NB4 (cell line): ENCODE results near the gene SRC.

Experiments
- DNase-seq: peaks from one replicate; pipeline ENCODE4 v3.0.0; 2010; ENCODE audit warnings: low read depth
- H3K4me3 ChIP-seq: one replicate; pipeline ENCODE4 v1.5.1; 2011; ENCODE audit warnings: mild to moderate bottlenecking, low read depth, low read length, moderate library complexity
- CTCF ChIP-seq: IDR thresholded peaks from one replicate; pipeline ENCODE4 v1.5.1; 2012; ENCODE audit warnings: low read depth, low read length
- MAX ChIP-seq: IDR thresholded peaks from 2 replicates; pipeline ENCODE4 v1.6.1; 2011; ENCODE audit warnings: low read depth, low read length
- MYC ChIP-seq: IDR thresholded peaks from 2 replicates; pipeline ENCODE4 v1.6.1; 2011; ENCODE audit warnings: low read depth, low read length
- POLR2A ChIP-seq: IDR thresholded peaks from 2 replicates; pipeline ENCODE4 v1.6.1; 2011; ENCODE audit warnings: mild to moderate bottlenecking; ENCODE audit not compliant: insufficient read length; ENCODE audit errors: extremely low read depth

Gene SRC

GRCh38 chr20:37326666-37327065 lies 19.3 kb upstream of the SRC start:
- H3K4me3 ChIP-seq, result no peak overlapping the region
- DNase-seq, result no peak
- TF ChIP-seq CTCF, result no peak
- TF ChIP-seq MAX, result no peak
- no peak for TF ChIP-seq MYC
- TF ChIP-seq POLR2A, result no peak

GRCh38 chr20:37327748-37328147 lies 18.2 kb upstream of the SRC start:
- no peak overlapping the region for H3K4me3 ChIP-seq
- TF ChIP-seq MYC (no peak), MAX (no peak), CTCF (no peak), POLR2A (no peak)
- DNase-seq, result no peak

GRCh38 chr20:37328149-37328945 lies 17.6 kb upstream of the SRC start:
- TF ChIP-seq MAX (no peak), MYC (no peak), POLR2A (no peak), CTCF (no peak)
- DNase-seq, result no peak
- no peak overlapping the region for H3K4me3 ChIP-seq

- H3K4me3 ChIP-seq, result no peak overlapping the region
- TF ChIP-seq POLR2A, result no peak
- no peak for TF ChIP-seq CTCF
- no peak for TF ChIP-seq MYC
- no peak for DNase-seq
These were observed 16.3 kb upstream of the SRC start for GRCh38 chr20:37329481-37330165.

GRCh38 chr20:37330316-37330715 lies 15.6 kb upstream of the SRC start:
- no peak for DNase-seq
- TF ChIP-seq MYC (no peak), CTCF (no peak), POLR2A (no peak), MAX (no peak)
- H3K4me3 ChIP-seq, result no peak overlapping the region
